Uterus (tissue), 2 donors: Measurements from ENCODE around the gene BRF1.

Experiments
- CTCF ChIP-seq, 4 experiments: fragments of 200-600 bp in 2 of 4; fragments of 450-650 bp in 2 of 4; sonication (generic) in 2 of 4; IDR thresholded peaks; one replicate each; pipeline ENCODE4 v1.5.1; 2016 to 2019; ENCODE audit warnings: antibody characterized with exemption in 4 of 4, mild to moderate bottlenecking in 2 of 4, moderate library complexity in 1 of 4
- POLR2A ChIP-seq, 2 donors: fragments of 450-650 bp; IDR thresholded peaks; one replicate each; pipeline ENCODE4 v1.6.1; 2016; ENCODE audit warnings: antibody characterized with exemption in 2 of 2, mild to moderate bottlenecking in 1 of 2, moderate library complexity in 1 of 2

DNA sequence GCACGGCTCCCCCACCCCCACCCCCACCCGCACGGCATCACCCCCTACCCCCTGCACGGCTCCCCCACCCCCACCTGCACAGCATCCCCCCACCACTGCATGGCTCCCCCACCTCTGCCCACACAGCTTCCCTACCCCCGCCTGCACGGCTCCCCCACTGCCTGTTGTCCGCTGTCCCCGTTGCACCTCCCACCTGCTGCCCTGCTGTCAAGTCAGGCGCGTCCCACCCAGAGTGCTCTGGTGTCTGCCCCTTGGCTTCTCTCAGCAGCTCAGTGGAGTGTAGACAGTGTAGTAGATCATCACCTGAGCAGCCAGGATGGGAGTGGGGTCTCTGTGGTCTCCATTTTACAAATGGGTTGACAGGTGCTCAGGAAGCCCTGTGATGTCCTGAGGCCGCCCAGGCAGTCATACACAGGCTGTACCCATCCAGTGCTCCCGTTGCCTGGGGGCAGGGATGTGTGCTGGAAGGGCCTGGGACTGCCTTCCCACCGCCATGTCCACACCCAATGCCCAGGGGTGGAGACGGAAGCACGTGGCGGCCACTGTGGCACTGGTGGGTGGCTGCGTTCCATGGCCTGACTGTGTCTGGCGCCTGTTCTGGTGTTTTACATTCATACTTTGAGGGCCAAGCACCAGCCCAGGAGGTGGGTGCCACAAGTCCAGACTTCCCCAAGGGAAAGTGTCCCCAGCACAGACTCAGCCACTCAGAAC, 46.2 kb upstream of the BRF1 start:
- TF ChIP-seq CTCF (IDR thresholded peaks at IDR 0.05) (no peak), POLR2A (IDR thresholded peaks at IDR 0.05) (no peak)
